Stimulated activated CD8-positive, alpha-beta memory T cell treated with anti-CD3 and anti-CD28 coated beads, Interleukin-2, amount 100 ng/mL, for 48 hours (primary cell): Measurements from ENCODE around the gene TCOF1.

ENCODE experiments used
- DNase-seq, 2 donors: peaks; one replicate each; pipeline ENCODE4 v3.0.0-alpha.2; 2020; ENCODE audit warnings: low read depth in 2 of 2

The TCOF1 gene

DNA sequence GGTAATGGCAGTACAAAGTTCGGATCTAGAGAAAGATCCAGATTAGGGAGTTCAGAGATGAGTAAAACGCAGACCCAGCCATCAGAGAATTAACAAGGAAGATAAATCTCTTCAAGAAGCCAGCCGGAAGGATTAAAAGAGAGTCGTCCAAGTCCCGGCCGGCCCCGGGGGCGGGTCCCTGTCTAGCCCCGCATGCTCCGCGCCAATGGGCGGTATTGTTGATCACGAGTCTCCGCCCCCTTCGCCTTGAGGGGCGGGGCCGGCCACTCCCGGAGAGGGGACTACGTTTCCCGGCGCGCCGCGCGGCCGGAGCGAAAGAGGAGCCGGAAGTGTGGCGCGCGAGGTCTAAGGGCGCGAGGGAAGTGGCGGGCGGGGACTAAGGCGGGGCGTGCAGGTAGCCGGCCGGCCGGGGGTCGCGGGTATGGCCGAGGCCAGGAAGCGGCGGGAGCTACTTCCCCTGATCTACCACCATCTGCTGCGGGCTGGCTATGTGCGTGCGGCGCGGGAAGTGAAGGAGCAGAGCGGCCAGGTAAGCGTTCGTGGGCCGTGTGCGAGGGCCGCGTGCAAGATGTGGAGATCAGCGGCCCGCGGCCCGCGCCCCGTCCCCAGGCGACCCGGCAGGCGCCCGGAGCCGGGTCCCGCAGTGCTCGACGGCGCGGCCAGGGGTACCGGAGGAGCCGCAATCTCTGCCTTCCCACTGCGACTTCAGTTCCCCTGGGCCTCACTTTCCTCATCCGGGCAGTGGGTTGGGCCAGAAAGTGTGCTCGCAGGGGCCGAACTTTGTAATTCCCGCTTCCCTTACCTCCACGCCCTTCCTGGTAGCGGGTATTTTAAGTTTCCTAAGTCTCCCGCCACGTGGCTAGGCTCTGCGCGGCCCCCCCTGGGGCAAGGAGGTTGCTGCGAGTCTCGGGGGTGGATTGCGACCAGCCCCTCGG is at the start of gene TCOF1:
Gene TCOF1, plus strand, starts transcription at position 372 of the 935 bp plus-strand sequence. Its CDS starts 50 bp downstream, at position 422.
- peak; percentile 97 to 98 for DNase-seq

DNA sequence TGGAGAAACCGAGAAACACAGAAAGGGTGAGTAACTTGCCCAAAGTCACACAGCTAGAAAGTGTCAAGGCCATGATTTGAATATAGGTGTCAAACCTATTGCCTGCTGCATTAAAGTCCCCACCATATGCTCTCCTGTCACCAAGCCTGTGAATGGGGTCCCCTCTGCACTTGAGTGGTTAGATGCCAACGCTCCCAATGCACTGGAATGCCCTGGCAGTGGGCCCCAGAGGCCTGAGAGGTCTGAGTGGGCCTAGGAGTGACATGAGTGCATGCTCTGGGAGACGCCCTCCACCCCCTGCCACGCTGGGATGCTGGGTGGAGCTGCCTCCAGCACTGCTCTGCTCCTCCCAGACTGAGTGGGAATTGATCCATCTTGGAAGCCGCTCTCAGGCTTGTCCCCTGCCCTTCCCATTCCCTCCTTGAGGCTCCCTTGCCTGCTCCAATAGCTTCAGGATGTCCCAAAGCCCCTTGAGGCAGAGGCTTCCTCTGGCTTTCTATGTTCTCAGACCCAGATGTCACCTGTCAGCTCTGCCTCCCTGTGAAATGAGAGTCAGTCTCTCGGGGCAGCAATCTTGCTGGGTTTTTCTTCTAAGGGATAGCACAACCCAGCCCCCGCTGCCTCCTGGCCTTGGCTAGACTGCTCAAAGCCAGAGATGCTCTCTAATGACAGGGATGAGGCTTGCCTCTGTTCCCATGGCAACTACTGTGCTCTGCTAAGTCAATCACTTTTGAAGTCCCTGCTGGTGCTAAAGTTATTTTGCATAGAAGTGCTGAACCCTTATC is 48.2 kb upstream of the TCOF1 start:
- no peak for DNase-seq

GRCh38 chr5:150309886-150310239 is 47.6 kb upstream of the TCOF1 start:
- DNase-seq, result no peak

- DNase-seq, result no peak
Observed at GRCh38 chr5:150310246-150310645, 47.3 kb upstream of the TCOF1 start.

GRCh38 chr5:150311015-150311692 is 46.3 kb upstream of the TCOF1 start:
- no peak for DNase-seq

- no peak for DNase-seq
Observed at GRCh38 chr5:150312518-150312917, 45.0 kb upstream of the TCOF1 start.

DNA sequence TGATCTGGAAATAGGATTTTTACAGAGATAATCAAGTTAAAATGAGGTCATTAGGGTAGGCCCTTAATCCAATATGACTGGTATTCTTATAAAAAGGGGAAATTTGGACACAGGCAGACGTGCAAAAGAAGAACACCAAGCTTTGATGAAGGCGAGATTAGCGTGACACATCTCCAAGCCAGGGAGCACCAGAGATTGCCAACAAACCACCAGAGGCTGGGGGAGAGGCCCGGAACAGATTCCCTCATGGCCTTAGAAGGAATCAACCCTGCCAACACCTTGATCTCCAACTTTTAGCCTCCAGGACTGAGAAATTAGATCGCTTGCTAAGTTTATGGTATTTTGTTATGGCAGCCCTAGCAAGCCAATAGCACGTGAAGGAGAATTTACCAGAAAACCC is 44.0 kb upstream of the TCOF1 start:
- DNase-seq, result no peak

- no peak for DNase-seq
Observed at GRCh38 chr5:150313921-150314716, 43.4 kb upstream of the TCOF1 start.

GRCh38 chr5:150315245-150315644 is 42.3 kb upstream of the TCOF1 start:
- no peak for DNase-seq

DNA sequence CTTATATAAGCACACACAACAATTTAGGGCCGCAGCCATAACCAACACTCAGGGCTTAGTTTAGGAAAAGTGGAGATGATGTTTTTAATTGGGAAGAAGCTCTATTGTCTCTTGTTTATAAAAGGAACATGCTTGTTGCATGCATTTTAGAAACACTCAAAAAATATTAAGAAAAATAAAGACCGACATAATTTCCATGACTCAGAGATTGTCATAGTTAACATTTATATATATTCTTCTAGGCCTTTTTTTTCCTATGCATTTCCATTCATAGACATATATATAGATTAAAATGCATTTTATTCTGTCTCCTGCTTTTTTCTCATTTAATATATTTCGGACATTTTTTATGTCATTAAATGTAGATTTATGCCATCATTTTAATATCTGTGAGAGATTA is 41.2 kb upstream of the TCOF1 start:
- DNase-seq, result no peak

DNA sequence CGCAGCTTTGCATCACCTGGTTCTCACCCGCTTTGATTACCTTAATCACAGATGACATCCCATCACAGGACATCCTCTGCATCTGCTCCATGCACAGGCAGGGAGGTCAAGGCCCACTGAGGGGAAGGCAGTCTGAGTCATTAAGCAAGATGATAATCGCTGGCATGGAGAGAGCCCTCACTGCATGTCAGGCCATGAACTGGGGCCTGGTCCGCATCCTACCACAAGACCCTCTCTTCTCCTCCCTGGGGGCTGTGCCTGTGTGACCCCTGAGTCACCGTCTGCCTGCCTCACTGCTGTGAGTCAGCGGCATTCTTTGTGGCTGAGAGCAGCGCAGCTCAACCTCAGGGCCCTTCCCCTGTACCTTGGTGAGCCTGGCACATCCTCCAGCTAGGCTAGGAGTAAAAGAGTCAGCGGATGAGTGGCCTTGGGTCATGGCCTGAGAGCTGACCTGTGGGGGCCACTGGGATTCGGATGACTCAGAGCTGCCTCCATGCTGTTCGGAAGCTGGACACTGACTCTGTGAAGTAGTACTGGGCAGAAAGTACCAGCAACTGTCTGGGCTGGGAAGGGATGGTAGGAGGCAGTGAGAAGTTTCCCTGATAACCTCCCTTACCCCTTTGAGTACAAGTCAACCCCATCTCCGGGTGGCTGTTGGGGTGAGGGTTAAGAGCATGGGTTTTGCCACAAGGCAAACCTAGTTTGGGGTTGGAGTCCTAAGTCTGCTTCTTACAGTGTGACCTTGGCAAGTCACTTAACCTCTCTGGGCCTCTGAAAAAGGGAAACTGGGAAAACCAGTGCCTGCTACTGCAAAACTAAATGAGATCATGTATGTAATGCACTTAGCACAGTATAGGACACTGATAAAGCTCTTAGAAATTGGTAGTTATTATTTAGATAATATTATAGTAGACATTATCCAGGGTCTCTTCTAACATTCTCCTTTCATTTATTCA is 40.2 kb upstream of the TCOF1 start:
- peak in 1 of 2 donors; percentile 12 for DNase-seq

GRCh38 chr5:150318613-150319483 is 38.6 kb upstream of the TCOF1 start:
- no peak for DNase-seq

DNA sequence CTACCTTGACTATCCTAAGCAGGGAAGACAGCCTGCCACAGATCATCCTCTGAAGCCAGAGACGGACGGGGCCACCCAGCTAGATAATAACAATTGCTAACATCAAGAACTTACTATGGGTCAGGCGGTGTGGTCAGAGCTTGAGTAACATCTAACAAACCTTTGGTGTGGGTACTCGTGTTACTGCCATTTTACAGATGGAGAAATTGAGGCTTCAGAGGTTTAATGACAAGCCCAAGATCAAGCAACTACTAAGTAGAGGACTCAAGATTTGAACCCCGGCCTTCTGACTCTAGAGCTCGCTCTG is 38.1 kb upstream of the TCOF1 start:
- no peak for DNase-seq

DNA sequence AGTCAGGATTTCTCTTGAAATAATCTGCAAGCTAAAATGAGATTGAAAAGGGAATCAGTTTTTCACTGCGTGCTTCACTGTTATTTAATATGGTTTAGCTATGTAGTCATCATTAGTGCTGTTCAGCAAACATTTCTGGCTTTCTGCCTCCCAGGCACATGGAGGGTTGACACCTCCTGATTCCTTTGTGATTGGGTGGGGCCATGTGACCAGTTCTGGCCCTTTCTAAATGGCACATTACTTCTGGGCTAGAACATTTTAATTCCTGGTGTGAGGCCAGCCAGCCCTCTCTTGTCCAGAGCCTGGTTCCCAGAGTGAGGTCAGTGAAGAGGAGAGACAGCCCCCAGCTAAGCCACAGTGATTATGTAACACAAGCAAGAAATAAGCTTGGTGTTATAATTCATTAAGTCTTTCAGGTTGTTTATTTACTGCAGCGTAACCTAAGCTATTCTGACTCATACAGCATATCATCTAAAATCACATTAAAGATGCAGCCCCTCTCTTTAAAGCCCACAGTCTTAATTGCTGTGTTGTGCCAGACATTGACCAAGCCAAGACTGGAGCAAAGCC is 37.4 kb upstream of the TCOF1 start:
- no peak for DNase-seq

DNA sequence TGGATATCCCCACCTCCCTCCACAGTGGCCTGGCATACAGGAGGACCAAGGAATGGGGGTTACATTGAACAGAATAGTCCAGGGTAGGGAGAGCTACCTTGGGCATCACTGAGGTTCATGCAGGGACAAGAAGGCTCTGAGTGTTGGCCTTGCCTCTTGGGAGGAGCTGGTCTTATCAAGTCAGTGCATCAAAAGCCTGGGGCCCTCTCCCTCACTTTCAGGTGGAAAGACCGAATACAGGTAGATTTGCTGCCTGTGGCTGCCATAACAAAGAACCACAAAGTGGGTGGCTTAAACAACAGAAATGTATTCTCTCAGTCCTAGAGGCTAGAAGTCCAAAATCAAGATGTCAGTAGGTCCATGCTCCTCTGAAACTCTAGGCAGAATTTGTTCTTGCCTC is 36.3 kb upstream of the TCOF1 start:
- no peak for DNase-seq

DNA sequence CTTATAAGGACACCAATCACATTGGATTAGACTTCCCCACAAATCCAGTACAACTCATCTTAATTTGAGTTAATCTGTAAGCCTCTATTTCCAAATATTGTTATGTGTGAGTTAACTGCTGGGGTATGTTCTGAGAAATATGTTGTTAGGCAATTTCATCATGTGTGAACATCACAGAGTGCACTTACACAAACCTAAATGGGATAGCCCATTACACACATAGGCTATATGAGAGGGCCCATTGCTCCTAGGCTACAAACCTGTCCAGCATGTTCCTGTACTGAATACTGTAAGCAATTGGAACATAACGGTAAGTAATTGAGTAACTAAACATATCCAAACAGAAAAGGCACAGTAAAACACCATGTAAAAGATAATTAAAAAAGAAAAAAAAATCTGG is 35.7 kb upstream of the TCOF1 start:
- no peak for DNase-seq

- no peak for DNase-seq
Observed at GRCh38 chr5:150322202-150322601, 35.3 kb upstream of the TCOF1 start.

GRCh38 chr5:150323092-150323491 is 34.4 kb upstream of the TCOF1 start:
- DNase-seq, result no peak

DNA sequence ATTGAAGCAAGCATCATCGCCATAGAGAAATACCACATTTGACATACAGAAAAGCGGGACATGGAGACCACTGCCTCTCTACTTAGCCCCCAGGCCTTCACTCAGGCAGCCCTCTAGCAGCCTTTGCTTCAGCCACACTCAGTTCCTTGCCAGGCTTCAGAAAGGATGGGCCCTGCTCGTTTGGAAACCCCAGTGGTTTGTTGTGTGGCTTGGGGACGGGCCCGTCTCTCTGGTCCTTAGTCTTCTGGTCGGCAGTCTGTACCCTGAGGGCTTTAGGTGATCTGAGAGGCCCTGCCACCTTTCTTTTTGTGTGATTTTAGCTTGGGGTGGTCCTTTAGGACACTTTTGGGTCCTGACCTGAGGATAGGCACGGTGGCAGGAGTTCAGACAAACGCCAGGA is 33.7 kb upstream of the TCOF1 start:
- DNase-seq, result no peak
